BLaER1 treated with 17β-estradiol and CSF1 and Interleukin-3, amounts not matched to agents 10 nM and 100 nM (cell line): ENCODE measurements around the gene SIRPA.

Source experiments
- H3K27ac ChIP-seq, 11 experiments: shearing (Covaris generic); formaldehyde crosslinking; 2 replicates each; pipeline ENCODE4 v1.8.1; 2022
- H3K27me3 ChIP-seq, 11 experiments: shearing (Covaris generic); formaldehyde crosslinking; 2 replicates each; pipeline ENCODE4 v1.8.1; 2022
- H3K36me3 ChIP-seq, 11 experiments: shearing (Covaris generic); formaldehyde crosslinking; 2 replicates each; pipeline ENCODE4 v1.8.1; 2022
- H3K4me1 ChIP-seq, 10 experiments: shearing (Covaris generic); formaldehyde crosslinking; 2 replicates each; pipeline ENCODE4 v1.8.1; 2022
- H3K4me2 ChIP-seq, 11 experiments: shearing (Covaris generic); formaldehyde crosslinking; 2 replicates each; pipeline ENCODE4 v1.8.1; 2022
- H3K4me3 ChIP-seq, 10 experiments: shearing (Covaris generic); formaldehyde crosslinking; 2 replicates each; pipeline ENCODE4 v1.8.1; 2022
- H3K9ac ChIP-seq, 11 experiments: shearing (Covaris generic); formaldehyde crosslinking; 2 replicates each; pipeline ENCODE4 v1.8.1; 2022
- H3K9me3 ChIP-seq, 11 experiments: shearing (Covaris generic); formaldehyde crosslinking; replicated peaks in 1 of 11; 2 replicates each; pipeline ENCODE4 v1.8.1; 2022
- H4K20me1 ChIP-seq, 11 experiments: shearing (Covaris generic); formaldehyde crosslinking; 2 replicates each; pipeline ENCODE4 v1.8.1; 2022
- Cebpa-rat ChIP-seq, 11 experiments: shearing (Covaris generic); IDR thresholded peaks; 2 replicates each; pipeline ENCODE4 v1.8.1; 2022

SIRPA gene

GRCh38 chr20:1924910-1925861 lies 30.0 kb downstream of the SIRPA start:
- no peaks in the 10 kb centered on the region for H3K27me3 ChIP-seq
- H3K4me3 ChIP-seq = no peak overlapping the region
- H3K4me1 ChIP-seq = peaks cover 0 to 75% (median 18%) of the 10 kb centered on the region in 10 experiments; a peak in 16 of 20 replicates
- peak overlapping the region in 2 of 11 experiments; percentile 70 to 77; a peak in 4 of 22 replicates for H3K4me2 ChIP-seq
- no peak overlapping the region; a peak in 1 of 22 replicates for H3K9ac ChIP-seq
- peaks cover 0 to 100% (median 53%) of the 10 kb centered on the region in 11 experiments; a peak in 18 of 22 replicates for H4K20me1 ChIP-seq
- TF ChIP-seq Cebpa-rat (IDR thresholded peaks at IDR 0.05) = no peak
- H3K36me3 ChIP-seq = peaks cover 0 to 100% (median 71%) of the 10 kb centered on the region in 11 experiments; a peak in 17 of 22 replicates
- no peaks in the 10 kb centered on the region for H3K9me3 ChIP-seq
- no peak overlapping the region for H3K27ac ChIP-seq

DNA sequence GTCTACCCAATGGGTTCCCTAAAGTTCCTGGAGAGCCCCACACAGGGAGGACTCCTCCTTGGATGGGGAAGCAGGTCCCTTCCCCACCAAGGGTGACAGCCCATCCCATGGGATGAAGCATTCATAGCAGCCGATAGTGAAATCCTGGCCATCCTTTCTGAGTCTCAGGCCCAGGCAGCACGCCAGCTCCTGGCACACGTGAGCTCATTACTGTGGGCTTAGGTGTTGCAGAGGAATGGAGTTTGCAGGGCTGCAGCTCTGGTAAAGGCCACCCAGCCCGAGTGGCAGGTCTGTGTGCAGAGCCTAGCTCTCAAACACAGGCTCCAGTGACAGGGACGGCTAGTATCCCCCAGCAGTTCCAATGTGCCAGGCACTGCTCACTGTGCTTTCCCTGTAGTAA lies 31.0 kb downstream of the SIRPA start:
- Histone ChIP-seq H4K20me1 (peaks cover 0 to 100% (median 42%) of the 10 kb centered on the region in 11 experiments; a peak in 17 of 22 replicates), H3K4me3 (no peak overlapping the region), H3K4me1 (peaks cover 0 to 86% (median 18%) of the 10 kb centered on the region in 10 experiments; a peak in 16 of 20 replicates), H3K36me3 (peaks cover 0 to 100% (median 65%) of the 10 kb centered on the region in 11 experiments; a peak in 17 of 22 replicates), H3K9me3 (no peaks in the 10 kb centered on the region), H3K4me2 (peak overlapping the region in 5 of 11 experiments; percentile 37 to 77 (median 64); a peak in 8 of 22 replicates), H3K27ac (peak overlapping the region in 1 of 11 experiments; percentile 42; a peak in 2 of 22 replicates), H3K27me3 (no peaks in the 10 kb centered on the region), H3K9ac (peak overlapping the region in 2 of 11 experiments; percentile 39 to 42; a peak in 2 of 22 replicates)
- no peak for TF ChIP-seq Cebpa-rat (IDR thresholded peaks at IDR 0.05)

- peaks cover 0 to 96% (median 21%) of the 10 kb centered on the region in 10 experiments; a peak in 17 of 20 replicates for H3K4me1 ChIP-seq
- H3K9ac ChIP-seq = peak overlapping the region in 3 of 11 experiments; percentile 35 to 46 (median 42); a peak in 3 of 22 replicates
- H3K4me3 ChIP-seq = no peak overlapping the region
- H3K36me3 ChIP-seq = peaks cover 0 to 100% (median 59%) of the 10 kb centered on the region in 11 experiments; a peak in 17 of 22 replicates
- H3K27ac ChIP-seq = peak overlapping the region in 2 of 11 experiments; percentile 5 to 42; a peak in 2 of 22 replicates
- H4K20me1 ChIP-seq = peaks cover 0 to 100% (median 41%) of the 10 kb centered on the region in 11 experiments; a peak in 17 of 22 replicates
- TF ChIP-seq Cebpa-rat (IDR thresholded peaks at IDR 0.05) = no peak
- H3K9me3 ChIP-seq = no peaks in the 10 kb centered on the region
- H3K4me2 ChIP-seq = peak overlapping the region in 8 of 11 experiments; percentile 4 to 77 (median 46); a peak in 12 of 22 replicates
- no peaks in the 10 kb centered on the region for H3K27me3 ChIP-seq
Measured at GRCh38 chr20:1927217-1927616, 32.0 kb downstream of the SIRPA start.

GRCh38 chr20:1928154-1928553 lies 32.9 kb downstream of the SIRPA start:
- Histone ChIP-seq H4K20me1 (peaks cover 0 to 100% (median 36%) of the 10 kb centered on the region in 11 experiments; a peak in 17 of 22 replicates), H3K9ac (no peak overlapping the region), H3K4me2 (peak overlapping the region in 1 of 11 experiments; percentile 70; a peak in 1 of 22 replicates), H3K4me1 (peaks cover 0 to 100% (median 29%) of the 10 kb centered on the region in 10 experiments; a peak in 17 of 20 replicates), H3K27me3 (no peaks in the 10 kb centered on the region), H3K27ac (no peak overlapping the region), H3K36me3 (peaks cover 0 to 100% (median 50%) of the 10 kb centered on the region in 11 experiments; a peak in 17 of 22 replicates), H3K4me3 (no peak overlapping the region), H3K9me3 (no peaks in the 10 kb centered on the region)
- TF ChIP-seq Cebpa-rat (IDR thresholded peaks at IDR 0.05) = no peak

- Histone ChIP-seq H3K4me2 (no peak overlapping the region), H3K9ac (no peak overlapping the region), H3K27me3 (no peaks in the 10 kb centered on the region), H3K4me3 (no peak overlapping the region), H3K36me3 (peaks cover 0 to 100% (median 43%) of the 10 kb centered on the region in 11 experiments; a peak in 15 of 22 replicates), H4K20me1 (peaks cover 0 to 100% (median 30%) of the 10 kb centered on the region in 11 experiments; a peak in 17 of 22 replicates), H3K9me3 (no peaks in the 10 kb centered on the region), H3K4me1 (peaks cover 0 to 100% (median 34%) of the 10 kb centered on the region in 10 experiments; a peak in 17 of 20 replicates), H3K27ac (no peak overlapping the region)
- no peak for TF ChIP-seq Cebpa-rat (IDR thresholded peaks at IDR 0.05)
Measured at GRCh38 chr20:1928782-1929181, 33.6 kb downstream of the SIRPA start.

DNA sequence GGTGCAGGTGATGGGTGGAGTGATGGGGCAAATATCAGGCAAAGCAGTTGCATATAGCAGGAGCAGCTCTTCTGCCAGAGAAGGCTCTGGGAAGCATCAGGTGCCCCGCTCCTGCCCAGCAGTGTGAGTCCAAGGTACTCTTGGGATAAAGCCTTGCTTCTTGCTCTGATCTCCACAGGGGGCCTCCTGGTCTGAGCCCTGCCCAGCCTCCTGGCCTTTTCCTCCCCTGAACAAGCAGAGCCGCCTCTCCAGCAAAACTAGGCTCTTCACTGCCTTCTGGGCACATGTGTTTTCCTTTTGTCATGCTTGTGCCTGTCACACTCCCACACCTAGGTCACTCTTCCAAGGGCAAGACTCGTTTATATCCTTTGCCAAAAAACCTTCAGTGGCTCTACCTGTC lies 34.3 kb downstream of the SIRPA start:
- Histone ChIP-seq H3K27me3 (no peaks in the 10 kb centered on the region), H3K36me3 (peaks cover 0 to 100% (median 37%) of the 10 kb centered on the region in 11 experiments; a peak in 15 of 22 replicates), H3K4me1 (peaks cover 0 to 100% (median 41%) of the 10 kb centered on the region in 10 experiments; a peak in 18 of 20 replicates), H3K9ac (peak overlapping the region in 2 of 11 experiments; percentile 14 to 23; a peak in 1 of 22 replicates), H4K20me1 (peaks cover 0 to 100% (median 24%) of the 10 kb centered on the region in 11 experiments; a peak in 16 of 22 replicates), H3K4me3 (no peak overlapping the region), H3K9me3 (no peaks in the 10 kb centered on the region), H3K27ac (no peak overlapping the region), H3K4me2 (no peak overlapping the region)
- no peak for TF ChIP-seq Cebpa-rat (IDR thresholded peaks at IDR 0.05)

DNA sequence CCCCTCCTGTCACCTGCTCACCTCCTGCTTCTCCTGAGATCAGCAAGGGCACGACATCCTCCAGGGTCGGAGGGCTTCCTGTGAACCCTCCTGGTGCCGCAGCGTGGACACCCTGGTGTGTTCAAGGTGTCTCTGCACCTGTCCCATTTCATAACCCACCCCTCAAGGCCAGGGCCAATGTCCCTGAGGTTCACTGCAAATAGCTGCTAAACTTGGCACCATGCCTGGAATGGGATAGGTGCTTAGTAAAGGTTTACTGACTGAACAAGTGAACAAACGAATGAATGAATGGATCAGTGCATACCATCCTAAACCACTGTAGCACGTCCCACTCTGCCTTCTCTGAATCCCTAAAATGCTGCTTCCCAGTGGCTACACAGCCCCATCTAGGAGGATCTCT lies 35.0 kb downstream of the SIRPA start:
- no peaks in the 10 kb centered on the region for H3K9me3 ChIP-seq
- H3K4me1 ChIP-seq = peaks cover 0 to 100% (median 48%) of the 10 kb centered on the region in 10 experiments; a peak in 18 of 20 replicates
- 0 out of 22 replicates have a peak overlapping the region, but pooled peaks of 1 of the 11 experiments have one; percentile 14 for H3K9ac ChIP-seq
- H3K4me3 ChIP-seq = no peak overlapping the region
- H3K27me3 ChIP-seq = no peaks in the 10 kb centered on the region
- H3K27ac ChIP-seq = no peak overlapping the region
- peaks cover 0 to 100% (median 17%) of the 10 kb centered on the region in 11 experiments; a peak in 15 of 22 replicates for H4K20me1 ChIP-seq
- H3K36me3 ChIP-seq = peaks cover 0 to 100% (median 34%) of the 10 kb centered on the region in 11 experiments; a peak in 16 of 22 replicates
- H3K4me2 ChIP-seq = no peak overlapping the region
- no peak for TF ChIP-seq Cebpa-rat (IDR thresholded peaks at IDR 0.05)

- H4K20me1 ChIP-seq = peaks cover 0 to 97% (median under 1%) of the 10 kb centered on the region in 11 experiments; a peak in 8 of 22 replicates
- no peak overlapping the region for H3K27ac ChIP-seq
- peaks cover 0 to 100% (median 34%) of the 10 kb centered on the region in 11 experiments; a peak in 15 of 22 replicates for H3K36me3 ChIP-seq
- no peak overlapping the region for H3K9ac ChIP-seq
- no peaks in the 10 kb centered on the region for H3K9me3 ChIP-seq
- H3K4me1 ChIP-seq = peaks cover 0 to 100% (median 46%) of the 10 kb centered on the region in 10 experiments; a peak in 18 of 20 replicates
- peak overlapping the region in 4 of 11 experiments; percentile 2 to 66 (median 28); a peak in 5 of 22 replicates for H3K4me2 ChIP-seq
- TF ChIP-seq Cebpa-rat (IDR thresholded peaks at IDR 0.05) = no peak
- H3K4me3 ChIP-seq = no peak overlapping the region
- H3K27me3 ChIP-seq = no peaks in the 10 kb centered on the region
Measured at GRCh38 chr20:1931830-1932229, 36.6 kb downstream of the SIRPA start.
